Measurements from ENCODE around the gene ACTR3.
"Not testable (repeated sequence)": the region's sequence is repeated elsewhere in the genome, so short reads cannot be mapped to it uniquely, and the experiment has no call there.

ACTR3 gene

DNA sequence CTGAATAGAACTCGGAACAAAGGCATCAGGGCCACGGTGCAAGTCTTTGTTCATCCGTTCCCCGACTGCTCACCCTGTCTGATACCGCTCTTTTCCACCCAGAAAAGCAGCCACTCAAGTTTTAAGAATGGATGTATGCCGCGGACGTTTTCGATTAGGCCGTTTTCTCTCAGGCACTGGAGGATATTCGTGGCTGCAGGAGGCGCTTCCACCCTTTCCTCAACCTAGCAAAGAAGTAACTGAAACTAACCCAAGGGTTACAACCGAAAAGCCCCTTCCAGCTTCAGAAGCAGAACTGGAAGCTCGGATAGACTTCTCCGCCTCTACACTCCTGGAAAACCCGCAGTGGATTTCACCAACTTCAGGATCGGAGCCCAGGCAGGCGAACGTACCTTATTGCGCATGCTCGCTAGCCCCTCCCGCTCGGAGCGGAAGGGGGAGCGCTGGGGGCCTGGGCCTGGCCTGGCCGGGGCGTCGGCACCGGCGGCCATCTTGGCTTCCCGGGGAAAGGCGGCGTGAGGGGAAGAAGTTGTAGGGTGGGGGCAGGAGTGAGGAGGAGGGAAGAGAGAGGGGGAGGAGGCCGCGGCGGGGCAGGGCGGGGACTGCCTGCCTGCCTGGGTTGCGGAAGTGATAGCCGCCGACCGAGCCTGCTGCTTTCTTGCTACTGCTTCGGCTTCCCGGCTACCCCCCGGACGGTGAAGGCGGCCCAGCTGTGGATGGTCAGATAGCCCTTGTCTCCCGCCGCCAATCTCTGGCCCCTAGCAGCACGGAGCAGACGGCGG is at the start of gene ACTR3:
TSS of gene ACTR3 (plus strand) at position 619 of the 782 bp plus-strand sequence. CDS start 191 bp downstream, outside the sequence.
- DNase-seq = peak; percentile 90

DNA sequence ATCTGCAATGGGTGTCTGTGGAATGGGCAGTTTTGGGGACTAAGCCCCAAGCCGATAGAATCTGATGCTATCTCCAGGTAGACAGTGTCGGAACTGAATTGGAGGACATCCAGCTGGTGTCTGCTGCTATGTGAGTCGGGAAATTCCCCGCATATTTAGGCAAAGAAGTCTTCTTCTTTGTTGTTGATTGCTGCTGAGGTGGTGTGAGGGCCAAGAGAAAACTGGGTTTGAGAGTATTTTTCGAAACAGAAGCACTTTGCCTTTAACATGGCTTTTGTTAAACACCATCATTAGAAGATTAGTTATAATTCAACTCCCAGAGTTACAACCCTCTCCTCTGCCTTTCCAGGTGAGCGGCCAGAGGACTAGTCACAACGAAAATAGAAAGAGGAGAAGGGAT is 49.4 kb upstream of the ACTR3 start:
- DNase-seq = no peak

DNA sequence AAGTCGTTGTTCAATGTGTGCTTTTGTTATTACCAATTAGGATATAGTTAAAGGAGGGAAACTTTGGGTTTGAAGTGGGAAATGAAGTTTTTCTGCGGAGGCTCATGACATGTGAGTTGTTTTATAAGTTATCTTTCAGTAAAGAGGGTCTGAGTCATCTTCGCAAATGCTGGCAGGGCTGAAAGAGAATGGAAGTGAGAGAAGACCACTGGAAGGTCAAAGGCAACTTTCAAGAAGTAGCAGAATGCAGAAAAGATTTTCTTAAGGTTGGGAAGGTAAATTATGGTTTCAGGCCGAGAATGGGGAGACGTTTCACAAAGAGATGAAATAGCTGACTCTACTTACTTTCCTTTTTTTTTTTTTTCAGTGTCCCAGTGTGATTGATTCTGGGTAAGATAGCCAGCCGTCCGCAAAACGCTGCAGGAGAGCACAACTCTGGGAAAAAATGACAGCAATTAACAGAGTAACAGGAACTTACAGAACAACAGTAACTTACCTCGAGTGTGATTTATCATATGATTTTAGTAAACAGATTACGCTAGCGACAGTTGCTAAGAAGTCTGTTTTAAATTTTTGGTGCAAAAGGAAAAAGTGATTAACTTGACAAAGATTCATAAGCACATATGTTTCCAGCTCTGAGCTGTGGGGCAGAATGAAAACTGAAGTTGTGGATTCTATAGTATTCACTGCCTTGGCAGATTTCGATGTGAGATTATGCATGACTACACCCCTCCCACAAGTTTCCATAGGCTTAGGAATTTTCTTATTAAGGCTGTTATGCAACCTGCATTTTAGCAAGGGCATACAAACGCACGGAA is 46.8 kb upstream of the ACTR3 start:
- no peak for DNase-seq

DNA sequence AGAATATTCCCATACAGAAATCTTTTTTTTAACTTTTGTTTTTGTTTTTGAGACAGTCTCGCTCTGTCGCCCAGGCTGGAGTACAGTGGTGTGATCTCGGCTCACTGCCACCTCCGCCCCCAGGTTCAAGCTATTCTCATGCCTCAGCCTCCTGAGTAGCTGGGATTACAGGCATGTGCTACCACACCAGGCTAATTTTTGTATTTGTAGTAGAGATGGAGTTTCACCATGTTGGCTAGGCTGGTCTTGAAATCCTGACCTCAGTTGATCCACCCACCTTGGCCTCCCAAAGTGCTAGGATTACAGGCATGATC is 46.2 kb upstream of the ACTR3 start:
- DNase-seq = not testable (repeated sequence)

DNA sequence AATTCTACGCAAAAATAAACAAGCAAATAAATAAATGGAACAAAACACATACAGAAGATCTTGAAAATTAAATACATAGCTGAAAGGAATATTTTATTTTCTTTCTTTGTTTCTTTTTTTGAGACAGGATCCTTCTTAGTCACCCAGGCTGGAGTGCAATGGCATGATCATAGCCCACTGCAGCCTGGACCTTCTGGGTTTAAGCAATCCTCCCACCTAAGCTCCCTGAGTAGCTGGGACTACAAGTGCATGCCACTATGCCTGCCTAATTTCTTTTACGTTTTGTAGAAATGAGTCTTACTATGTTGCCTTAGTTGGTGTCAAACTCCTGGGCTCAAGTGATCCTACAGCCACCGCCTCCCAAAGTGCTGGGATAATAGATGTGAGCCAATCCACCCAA is 44.6 kb upstream of the ACTR3 start:
- DNase-seq = no peak

DNA sequence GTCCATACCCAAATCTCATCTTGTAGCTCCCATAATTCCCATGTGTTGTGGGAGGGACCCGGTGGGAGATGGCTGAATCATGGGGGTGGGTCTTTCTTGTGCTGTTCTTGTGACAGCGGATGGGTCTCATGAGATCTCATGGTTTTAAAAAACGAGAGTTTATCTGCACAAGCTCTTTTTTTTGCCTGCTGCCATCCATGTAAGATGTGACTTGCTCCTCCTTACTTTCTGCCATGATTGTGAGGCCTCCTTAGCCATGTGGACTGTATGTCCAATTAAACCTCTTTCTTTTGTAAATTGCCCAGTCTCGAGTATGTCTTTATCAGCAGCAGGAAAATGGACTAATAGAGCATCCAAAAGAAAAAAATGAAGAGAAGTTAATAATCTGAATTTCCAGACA is 44.1 kb upstream of the ACTR3 start:
- not testable (repeated sequence) for DNase-seq

DNA sequence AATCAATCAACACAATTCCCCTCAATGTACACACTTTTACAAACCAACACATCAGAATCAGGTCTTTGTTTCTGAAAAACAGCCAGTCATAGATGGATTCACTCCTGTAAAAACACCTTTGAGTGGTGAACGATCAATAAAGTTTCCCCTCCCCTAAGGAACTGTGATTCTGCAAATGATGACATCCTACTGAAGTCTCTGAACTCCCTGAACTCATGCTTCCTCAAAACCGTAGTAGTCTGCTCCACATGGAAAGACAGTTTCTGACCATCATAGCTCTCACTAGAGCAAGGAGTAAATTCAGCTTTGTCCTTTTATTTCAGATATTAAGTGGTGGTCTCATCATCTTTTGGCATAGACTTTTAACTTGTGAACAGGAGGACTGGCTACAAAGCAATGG is 43.5 kb upstream of the ACTR3 start:
- no peak for DNase-seq

DNA sequence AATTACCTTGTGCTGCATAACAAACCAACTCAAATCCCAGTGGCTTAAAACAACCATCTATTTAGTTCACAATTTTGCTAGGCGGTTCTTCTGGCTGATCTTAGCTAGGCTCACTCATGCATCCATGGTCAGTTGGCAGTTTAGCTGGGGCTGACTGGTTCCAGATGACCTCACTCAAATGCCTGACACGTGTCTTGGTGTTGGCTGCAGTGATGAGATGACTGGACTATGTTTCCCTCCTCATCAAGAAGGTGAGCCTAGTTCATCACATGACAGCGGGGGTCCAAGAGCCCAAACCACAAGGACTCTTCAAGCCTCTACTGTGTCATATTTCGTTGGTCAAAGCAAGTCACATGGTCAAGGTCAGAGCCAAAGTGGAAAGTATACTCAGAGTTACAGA is 42.7 kb upstream of the ACTR3 start:
- DNase-seq = no peak

DNA sequence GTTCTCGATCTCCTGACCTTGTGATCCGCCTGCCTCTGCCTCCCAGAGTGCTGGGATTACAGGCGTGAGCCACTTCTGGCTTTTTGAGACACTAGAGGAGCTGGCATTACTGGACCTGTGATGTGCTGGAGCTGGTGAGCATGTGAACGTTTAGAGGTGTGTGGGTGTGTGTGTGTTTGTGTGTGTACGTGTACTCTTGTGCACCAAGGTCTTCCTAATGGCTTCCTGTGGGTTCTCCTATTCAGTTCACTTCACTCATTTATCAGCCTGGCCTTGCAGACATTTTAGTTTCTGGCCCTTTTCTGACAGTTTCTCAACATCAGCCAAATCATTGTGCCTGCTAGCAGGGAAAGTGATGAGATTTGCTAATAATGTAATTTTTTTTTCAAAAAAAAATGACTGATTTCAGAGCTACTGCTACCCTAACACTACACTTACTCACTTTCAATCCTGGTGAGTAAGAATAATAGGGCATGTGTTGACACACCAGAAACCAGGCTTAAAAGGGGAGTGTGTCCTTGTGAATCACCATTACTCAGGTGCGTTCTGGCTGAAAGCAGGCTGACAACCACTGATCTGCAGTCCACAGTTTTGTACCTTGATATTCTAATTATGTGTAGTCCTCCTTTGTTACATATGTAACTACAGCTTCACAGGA is 41.0 kb upstream of the ACTR3 start:
- DNase-seq = no peak

DNA sequence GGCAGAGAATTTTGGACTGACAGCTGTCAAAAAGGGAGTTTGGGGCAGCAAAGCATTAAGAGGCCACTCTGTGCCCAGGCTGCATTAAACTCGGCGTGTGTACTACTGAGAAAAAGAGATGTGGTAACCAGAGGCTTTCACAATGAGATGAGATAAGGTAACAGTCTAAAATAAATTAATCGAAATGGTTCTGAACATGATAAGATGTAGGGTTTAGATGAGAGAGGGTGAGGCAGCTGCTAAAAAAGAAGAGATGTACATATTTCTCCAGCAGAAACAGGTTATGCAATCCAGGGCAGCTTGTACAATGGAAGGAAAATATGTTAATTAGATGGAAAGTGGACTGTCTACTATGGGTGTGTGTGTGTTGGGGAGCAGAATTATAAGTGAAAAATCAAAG is 39.2 kb upstream of the ACTR3 start:
- DNase-seq = no peak

DNA sequence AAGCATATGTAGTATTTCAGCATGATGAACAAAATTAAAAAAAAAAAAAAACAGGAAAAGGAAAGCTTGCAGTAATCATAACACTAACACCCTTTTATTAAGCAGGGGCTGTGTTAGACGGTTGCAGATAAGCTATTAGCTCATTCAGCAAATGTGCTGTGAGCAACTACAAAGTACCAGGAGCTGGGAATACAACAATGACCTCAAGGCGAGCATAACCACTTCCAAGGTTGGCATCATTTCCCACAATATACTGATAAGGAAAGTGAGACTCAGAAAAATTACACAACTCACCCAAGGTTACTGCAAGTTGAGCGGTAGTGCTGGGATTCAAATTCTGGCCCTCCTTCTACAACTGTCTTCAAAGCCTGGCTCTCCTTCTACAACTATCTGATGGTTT is 38.2 kb upstream of the ACTR3 start:
- no peak for DNase-seq

DNA sequence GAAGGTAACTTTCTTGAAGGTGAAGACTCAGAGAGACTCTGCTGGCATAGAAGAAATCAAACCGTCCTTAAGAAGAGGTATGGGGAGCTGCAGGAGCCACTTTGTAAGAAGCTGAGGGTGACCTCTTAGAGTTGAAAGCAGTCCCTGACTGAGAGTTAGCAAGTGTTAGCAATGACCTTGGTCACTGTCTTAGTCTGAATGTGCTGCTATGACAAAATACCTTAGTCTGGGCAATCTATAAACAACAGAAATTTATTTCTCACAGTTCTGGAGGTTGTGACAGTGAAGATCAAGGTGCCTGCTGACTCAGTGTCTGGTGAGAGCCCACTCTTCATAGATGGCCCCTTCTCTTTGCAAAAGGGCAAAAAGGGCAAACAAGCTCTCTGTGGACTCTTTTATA is 35.7 kb upstream of the ACTR3 start:
- no peak for DNase-seq

DNA sequence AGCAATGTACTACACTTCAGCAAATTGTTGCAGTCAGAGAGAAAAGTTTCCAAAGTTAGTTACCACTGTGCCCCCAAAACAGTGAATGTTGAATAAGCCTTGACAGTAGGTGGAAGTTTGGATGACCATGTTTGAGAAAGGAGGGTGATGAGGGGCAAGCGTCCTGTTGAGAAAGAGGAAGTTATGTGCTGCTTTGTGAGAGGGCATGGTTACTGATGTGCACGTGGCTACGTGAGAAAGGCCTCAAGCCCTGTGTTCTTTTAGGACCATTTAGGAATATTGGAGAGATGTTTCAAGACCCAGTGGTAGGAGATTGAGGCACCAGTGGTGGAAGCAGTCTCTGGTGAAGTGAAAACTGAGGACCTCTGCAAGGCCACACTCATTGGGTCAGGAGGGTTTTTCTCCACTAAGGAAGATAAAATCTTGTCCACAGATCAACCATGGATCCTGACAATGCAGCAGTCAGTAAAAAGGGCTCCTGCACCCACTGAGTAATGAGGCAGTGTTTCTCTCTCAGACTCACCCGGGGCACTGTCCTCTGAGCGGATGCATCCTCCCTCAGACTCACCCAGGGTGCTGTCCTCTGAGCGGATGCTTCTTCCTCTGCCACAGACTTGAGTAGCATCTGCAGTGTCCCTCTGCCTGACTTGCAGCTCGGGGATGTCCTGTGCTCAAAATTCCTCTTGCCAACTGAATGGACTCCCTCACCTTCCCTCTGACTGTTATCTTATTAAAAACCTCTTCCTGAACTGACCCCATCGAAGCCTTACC is 34.7 kb upstream of the ACTR3 start:
- no peak for DNase-seq

DNA sequence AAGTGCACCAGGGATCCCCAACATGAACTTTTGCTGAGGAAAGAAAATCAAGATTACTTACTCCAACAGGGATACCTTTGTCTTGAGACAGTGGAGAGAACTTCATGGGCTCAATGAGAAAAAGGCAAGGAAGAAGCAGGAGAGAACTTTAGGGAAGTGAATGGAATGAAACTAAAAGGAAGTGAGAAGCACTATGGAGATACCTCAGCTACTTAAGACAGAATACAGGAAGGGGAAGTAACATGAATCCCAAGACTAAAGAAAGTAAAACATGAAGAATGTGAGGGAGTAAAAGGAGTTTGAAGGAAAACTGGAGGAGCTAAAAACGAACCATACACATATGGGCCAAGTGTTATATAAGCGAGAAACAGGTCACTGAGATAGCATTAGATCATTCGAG is 32.4 kb upstream of the ACTR3 start:
- DNase-seq = no peak

DNA sequence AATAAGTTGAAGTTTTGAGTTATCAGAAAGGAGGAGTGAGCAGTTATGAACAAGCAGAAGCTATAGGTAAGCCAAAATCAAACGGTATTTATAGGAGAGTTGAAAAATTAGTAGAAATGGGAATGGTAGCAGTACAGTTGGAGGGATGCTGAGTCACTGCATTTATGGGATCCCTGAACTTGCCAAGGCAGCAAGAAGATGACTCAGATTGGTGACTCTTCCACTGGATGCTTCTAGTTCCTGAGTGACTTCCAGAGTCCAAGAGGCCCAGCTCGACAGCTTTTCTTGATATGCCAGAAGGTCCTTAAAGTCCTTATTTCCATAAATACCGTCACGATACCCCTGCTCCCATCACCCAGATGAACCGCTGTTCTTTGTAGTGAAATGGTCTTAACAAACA is 31.1 kb upstream of the ACTR3 start:
- DNase-seq = no peak

DNA sequence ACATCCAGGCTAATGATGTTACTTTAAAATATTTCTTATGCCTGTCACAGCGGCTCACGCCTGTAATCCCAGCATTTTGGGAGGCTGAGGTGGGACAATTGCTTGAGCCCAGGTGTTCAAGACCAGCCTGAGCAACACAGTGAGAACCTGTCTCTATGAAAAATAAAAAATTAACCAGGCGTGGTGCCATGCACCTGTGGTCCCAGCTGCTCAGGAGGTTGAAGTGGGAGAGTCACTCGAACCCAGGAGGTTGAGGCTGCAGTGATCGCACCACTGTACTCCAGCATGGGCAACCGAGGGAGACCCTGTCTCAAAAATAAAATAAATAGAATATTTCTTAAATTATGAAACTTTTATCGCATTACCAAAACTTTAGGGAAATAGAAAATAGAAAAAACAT is 28.1 kb upstream of the ACTR3 start:
- no peak for DNase-seq

DNA sequence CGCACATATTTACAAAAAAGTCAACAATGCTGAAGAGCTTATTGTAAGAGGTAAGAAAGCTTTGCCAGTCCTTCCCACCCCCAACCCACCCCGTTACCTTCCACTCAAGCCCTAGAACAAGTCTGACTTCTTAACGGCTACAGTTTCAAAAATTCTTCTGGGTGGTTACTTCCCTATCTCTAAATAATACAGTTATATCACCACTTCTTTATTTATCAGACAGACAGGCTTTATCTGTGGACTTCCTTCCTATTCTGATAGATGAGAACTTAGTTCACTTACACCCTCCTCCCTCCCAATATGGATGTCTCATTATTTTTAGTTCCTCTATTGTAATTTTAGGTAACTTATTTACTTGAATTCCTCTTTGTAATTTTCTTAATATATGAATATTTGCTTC is 26.7 kb upstream of the ACTR3 start:
- DNase-seq = no peak

DNA sequence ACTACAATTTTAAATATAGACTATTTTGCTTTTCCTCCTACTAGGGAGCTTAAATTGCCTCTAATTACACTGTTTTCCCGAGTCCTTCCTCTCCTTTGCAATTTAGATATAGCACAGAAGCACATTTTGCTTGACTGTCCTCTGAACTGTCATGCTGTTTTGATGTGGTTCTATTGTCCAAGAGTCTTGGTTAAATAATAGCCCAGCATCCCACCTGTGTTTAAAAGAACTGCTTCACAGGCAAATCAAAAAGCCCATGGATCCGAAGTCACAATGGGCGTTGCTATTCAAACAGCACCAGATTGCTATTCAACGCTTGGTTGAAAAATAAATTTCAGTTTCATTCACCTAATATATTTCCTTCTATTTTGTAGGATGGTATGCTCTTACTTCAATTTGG is 22.3 kb upstream of the ACTR3 start:
- no peak for DNase-seq

DNA sequence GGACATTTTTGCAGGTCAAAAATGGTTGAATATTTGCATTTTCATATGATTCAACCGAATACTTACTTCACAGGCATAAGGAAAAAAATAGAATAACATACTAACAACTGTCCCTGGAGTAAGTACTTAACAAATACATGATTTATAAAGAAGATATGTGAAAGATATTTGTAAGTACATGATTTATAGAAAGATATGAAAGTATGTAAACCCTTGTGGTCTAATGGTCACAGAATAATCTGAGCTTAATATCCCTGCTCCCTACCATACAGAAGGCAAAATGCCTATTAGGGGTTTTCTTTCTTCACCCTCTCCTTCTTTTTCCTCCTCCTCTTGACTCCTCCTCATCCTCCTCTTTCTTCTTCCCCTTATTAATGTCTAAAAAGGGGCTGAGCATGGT is 20.6 kb upstream of the ACTR3 start:
- DNase-seq = no peak

DNA sequence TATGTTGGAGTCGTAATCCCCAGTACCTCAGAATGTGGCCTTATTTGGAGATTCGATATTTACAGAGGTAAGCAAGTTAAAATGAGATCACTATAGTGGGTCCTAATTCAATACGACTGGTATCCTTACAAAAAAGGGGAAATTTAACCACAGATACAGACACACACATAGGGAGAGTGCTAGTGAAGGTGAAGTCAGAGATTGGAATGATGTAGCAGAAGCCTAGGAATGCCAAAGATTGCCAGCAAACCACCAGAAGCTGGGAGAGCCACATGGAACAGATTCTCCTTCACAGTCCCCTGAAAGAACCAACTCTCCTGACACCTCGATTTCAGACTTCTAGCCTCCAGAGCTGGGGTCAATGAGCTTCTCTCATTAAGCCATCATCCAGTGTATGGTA is 17.7 kb upstream of the ACTR3 start:
- no peak for DNase-seq

DNA sequence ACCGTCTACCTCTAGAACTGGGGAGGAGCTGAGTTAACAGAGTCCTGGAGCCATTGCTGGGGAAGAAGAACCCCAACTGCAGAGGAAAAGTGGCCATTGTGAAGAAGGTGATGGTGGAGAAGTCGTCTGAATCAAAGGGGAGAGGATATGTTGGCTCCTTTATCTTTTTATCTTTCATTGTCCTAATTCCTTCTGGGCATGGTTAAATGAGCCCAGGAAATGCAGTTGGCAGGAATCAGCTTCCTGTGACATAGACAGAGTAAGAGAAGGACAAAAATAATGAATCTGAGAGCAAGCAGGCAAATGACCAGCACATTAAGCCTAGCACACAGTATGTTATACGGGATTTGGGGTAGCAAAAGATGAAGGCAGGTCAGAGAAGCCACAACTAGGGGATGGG is 16.0 kb upstream of the ACTR3 start:
- DNase-seq = no peak

DNA sequence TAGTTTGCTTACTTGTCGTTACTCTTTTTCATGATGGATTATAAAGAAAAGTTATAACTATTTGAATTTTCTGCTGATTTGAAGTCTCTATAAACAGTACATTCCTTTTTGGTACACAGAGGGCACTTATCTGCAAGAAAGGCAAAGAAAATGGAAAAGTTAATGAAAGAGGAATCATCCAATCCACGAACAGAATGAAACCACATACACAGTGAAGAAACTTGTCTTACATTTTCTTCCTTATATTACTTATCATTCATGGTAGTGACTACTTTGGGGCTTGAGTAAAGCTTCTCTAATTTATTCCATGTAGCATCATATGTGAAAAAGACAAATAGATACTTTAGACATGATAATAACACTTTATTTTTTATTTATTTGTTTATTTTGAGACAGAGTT is 14.8 kb upstream of the ACTR3 start:
- no peak for DNase-seq

Measured in SHP77 treated with DMSO at 0.1 percent for 48 hours (cell line).